Activated CD4-positive, alpha-beta memory T cell treated with anti-CD3 and anti-CD28 coated beads, Interleukin-2, amount 10 ng/mL, durations not matched to agents 7 days and 5 days (primary cell): ENCODE results near the gene MCM9. TPM values are rescaled to one million over a fixed set of nuclear protein-coding genes. Genes with fewer than 3 reads are reported as not detected.

Experiments used
- CTCF ChIA-PET: fragments of 350-600 bp; sonication (Branson Sonifier 250); formaldehyde crosslinking; loops from one replicate; lab custom pipeline; 2021; ENCODE audit warnings: antibody characterized with exemption, inconsistent platforms; lab: Charles Lee
- POLR2A ChIA-PET: fragments of 350-600 bp; sonication (Branson Sonifier 250); formaldehyde crosslinking; loops from one replicate; lab custom pipeline; 2021; ENCODE audit warnings: antibody characterized with exemption; lab: Charles Lee
- DNase-seq: peaks from one replicate; pipeline ENCODE4 v3.0.0-alpha.2; 2020
- H3K27ac Mint-ChIP-seq: one replicate; pipeline ENCODE4 v1.8.0; 2021; ENCODE audit warnings: mild to moderate bottlenecking, mixed read lengths
- H3K27me3 Mint-ChIP-seq: one replicate; pipeline ENCODE4 v1.8.0; 2021; ENCODE audit warnings: mixed read lengths
- H3K36me3 Mint-ChIP-seq: one replicate; pipeline ENCODE4 v1.8.0; 2021; ENCODE audit warnings: low read depth, mixed read lengths
- H3K4me1 Mint-ChIP-seq: one replicate; pipeline ENCODE4 v1.8.0; 2021; ENCODE audit warnings: mixed read lengths
- H3K4me3 Mint-ChIP-seq: one replicate; pipeline ENCODE4 v1.8.0; 2021; ENCODE audit warnings: mild to moderate bottlenecking, mixed read lengths
- H3K9me3 Mint-ChIP-seq: one replicate; pipeline ENCODE4 v1.8.0; 2021; ENCODE audit warnings: mixed read lengths
- total RNA-seq, 2 experiments: library from RNA; stranded (reverse); gene quantifications; one replicate each; pipeline ENCODE4 v1.2.3, GENCODE V29; 2021

The MCM9 gene
- total RNA-seq, 2 experiments from 2014 or later = 14.8 to 15.7 TPM

DNA sequence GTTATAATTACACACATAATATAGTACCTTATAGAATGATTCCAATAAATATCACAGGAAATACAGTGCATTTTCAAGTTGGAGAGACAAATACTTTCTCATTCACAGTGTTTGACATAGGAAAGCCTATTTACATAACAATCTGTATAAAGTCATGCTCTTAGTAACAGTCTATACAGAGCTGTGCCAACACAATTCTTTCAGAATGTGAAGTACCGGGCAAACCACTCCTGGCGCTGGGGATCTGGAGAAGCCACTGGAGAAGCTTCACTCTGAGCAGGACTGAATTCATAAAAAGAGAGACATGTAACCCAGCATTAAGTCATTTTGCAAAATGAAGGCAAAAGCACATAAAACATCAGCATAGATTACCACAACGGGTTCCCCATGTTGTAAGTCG lies 24.9 kb upstream of the MCM9 start:
- Mint-ChIP-seq H3K27ac (no peak overlapping the region), H3K9me3 (no peaks in the 10 kb centered on the region), H3K36me3 (no peaks in the 10 kb centered on the region), H3K4me1 (peaks cover 11% of the 10 kb centered on the region), H3K27me3 (no peaks in the 10 kb centered on the region), H3K4me3 (no peak overlapping the region)
- no peak for DNase-seq
- POLR2A ChIA-PET = no interaction called here
- CTCF ChIA-PET = interaction anchor here (1.5 kb wide), 1 partner anchor 150 kb away, joined by 6 read pairs; no protein-coding TSS in a partner anchor

DNA sequence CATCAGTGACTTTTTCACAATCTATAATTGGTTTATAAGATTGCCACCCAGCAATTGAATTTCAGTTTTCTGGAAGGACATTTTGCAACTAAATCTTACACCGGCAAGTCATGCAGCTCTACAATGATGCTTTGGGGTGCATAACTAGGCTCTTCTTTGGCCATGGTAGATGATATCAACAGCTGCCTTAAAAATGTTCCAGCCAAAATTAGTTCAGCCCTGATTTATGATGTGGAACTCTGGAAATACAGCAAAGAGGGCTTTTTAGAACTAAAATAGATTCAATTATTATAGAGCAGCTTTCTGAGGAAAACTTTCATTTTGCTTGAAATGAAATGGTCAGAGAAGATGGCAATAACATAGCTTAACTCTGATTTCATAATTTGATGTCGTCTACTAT lies 18.4 kb upstream of the MCM9 start:
- POLR2A ChIA-PET = no interaction called here
- no peak for DNase-seq
- H3K27ac Mint-ChIP-seq = no peak overlapping the region
- peaks cover 7% of the 10 kb centered on the region for H3K27me3 Mint-ChIP-seq
- H3K9me3 Mint-ChIP-seq = no peaks in the 10 kb centered on the region
- no peaks in the 10 kb centered on the region for H3K36me3 Mint-ChIP-seq
- CTCF ChIA-PET = interaction anchor here (1.6 kb wide), 1 partner anchor 10 kb away, joined by 3 read pairs; no protein-coding TSS in a partner anchor
- H3K4me1 Mint-ChIP-seq = peaks cover 3% of the 10 kb centered on the region
- no peak overlapping the region for H3K4me3 Mint-ChIP-seq

DNA sequence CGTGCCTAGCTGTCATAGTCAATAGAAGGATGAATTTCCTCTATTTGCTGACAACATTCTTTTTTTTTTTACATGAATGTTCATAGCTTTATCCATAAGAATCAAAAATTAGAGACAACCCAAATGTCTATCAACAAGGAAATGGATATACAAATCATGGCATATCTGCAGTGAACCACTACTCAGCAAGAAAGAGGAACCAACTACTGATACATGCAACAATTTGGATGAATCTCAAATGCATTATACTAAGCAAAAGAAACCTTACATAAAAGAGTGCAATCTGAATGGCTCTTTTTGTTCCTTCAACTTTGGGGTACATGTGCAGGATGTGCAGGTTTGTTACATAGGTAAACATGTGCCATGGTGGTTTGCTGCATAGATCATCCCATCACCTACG lies 17.7 kb upstream of the MCM9 start:
- H3K9me3 Mint-ChIP-seq = no peaks in the 10 kb centered on the region
- ChIA-PET POLR2A (no interaction called here), CTCF (interaction anchor here (1.6 kb wide), 1 partner anchor 11 kb away, joined by 3 read pairs; no protein-coding TSS in a partner anchor)
- H3K4me3 Mint-ChIP-seq = no peak overlapping the region
- no peak for DNase-seq
- H3K27me3 Mint-ChIP-seq = peaks cover 7% of the 10 kb centered on the region
- no peak overlapping the region for H3K27ac Mint-ChIP-seq
- no peaks in the 10 kb centered on the region for H3K36me3 Mint-ChIP-seq
- H3K4me1 Mint-ChIP-seq = no peaks in the 10 kb centered on the region

DNA sequence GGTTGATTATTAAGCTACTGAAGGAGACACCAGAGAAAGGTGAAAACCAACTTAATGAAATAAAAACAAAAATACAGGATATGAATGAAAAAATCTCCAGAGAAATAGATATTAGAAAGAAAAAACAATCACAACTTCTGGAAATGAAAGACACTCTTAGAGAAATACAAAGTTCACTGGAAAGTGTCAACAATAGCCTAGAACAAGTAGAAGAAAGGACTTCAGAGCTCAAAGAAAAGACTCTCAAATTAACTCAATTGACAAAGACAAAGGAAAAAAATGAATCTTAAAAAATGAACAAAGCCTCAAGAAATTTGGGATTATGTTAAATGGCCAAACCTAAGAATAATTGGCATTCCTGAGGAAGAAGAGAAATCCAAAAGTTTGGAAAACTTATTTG lies 10.3 kb upstream of the MCM9 start:
- no peaks in the 10 kb centered on the region for H3K4me1 Mint-ChIP-seq
- CTCF ChIA-PET = interaction anchor here (0.6 kb wide), 1 partner anchor 339 kb away, joined by 4 read pairs; no protein-coding TSS in a partner anchor
- POLR2A ChIA-PET = no interaction called here
- no peak overlapping the region for H3K27ac Mint-ChIP-seq
- DNase-seq = no peak
- H3K36me3 Mint-ChIP-seq = no peaks in the 10 kb centered on the region
- H3K27me3 Mint-ChIP-seq = peaks cover 34% of the 10 kb centered on the region
- no peak overlapping the region for H3K4me3 Mint-ChIP-seq
- peaks cover 29% of the 10 kb centered on the region for H3K9me3 Mint-ChIP-seq

DNA sequence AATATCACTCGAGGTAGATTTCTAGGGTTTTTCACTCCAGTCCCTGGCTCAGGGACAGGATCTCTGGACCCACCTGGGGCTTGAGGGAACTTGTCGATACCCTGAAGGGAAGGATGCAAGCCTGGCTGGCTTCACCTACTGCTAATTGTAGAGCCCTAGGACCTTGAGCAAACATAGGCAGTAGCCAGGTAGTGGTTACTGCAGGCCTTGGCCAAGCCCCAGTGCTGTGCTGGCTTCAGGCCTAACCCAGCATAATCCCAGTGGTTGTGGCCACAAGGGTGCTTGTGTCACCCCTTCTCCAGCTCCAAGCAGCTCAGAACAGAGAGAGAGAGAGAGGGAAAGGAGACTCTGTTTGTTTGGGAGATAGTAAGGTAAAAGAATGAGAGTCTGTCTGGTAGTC lies 5.8 kb upstream of the MCM9 start:
- Mint-ChIP-seq H3K4me1 (peaks cover 3% of the 10 kb centered on the region), H3K4me3 (no peak overlapping the region), H3K36me3 (peaks cover 10% of the 10 kb centered on the region), H3K27me3 (peaks cover 22% of the 10 kb centered on the region), H3K9me3 (peaks cover 27% of the 10 kb centered on the region), H3K27ac (no peak overlapping the region)
- ChIA-PET POLR2A (no interaction called here), CTCF (no interaction called here)
- DNase-seq = no peak

DNA sequence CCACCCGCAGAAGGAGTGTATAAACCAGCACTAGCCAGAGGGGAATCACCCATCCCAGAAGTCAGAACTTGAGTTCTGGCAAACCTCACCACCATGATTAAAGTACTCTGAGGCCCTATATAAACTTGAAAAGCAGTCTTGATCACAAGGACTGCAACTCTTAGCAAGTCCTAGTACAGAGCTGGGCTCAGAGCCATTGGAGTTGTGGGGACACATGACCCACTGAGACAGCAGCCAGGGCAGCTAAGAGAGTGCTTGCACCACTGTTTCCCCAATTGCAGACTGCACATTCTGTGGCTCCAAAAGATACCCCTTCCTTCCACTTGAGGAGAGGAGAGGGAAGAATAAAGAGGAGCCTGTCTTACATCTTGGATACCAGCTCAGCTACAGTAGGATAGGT lies 4.7 kb upstream of the MCM9 start:
- Mint-ChIP-seq H3K36me3 (peaks cover 11% of the 10 kb centered on the region), H3K27ac (no peak overlapping the region), H3K27me3 (peaks cover 19% of the 10 kb centered on the region), H3K4me1 (peaks cover 12% of the 10 kb centered on the region), H3K9me3 (peaks cover 19% of the 10 kb centered on the region), H3K4me3 (no peak overlapping the region)
- no peak for DNase-seq
- ChIA-PET POLR2A (no interaction called here), CTCF (interaction anchor here (1.4 kb wide), 1 partner anchor 11 kb away, joined by 3 read pairs; no protein-coding TSS in a partner anchor)

DNA sequence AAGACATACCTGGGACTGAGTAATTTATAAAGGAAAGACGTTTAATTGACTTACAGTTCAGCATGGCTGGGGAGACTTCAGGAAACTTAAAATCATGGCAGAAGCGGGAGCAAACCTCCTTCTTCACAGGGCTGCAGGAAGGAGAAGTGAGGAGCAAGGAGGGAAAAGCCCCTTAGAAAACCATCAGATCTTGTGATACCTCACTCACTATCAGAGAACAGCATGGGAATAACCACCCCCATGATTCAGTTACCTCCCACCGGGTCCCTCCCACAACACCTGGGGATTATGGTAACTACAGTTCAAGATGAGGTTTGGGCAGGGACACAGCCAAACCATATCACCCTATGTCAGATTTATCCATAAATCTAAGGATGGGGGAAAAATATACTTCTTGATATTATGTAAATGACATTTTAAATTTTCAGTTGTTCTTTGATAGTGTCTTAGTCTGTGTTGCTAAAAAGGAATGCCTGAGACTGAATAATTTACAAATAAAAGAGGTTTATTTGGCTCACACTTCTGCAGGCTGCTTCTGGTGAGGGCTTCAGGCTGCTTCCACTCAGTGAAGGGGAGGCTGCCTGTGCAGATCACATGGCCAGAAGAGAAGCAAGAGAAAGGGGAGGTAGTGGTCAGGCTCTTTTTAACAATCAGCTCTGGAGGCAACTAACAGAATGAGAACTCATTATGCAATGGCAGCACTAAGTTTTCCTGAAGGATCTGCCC lies 1.2 kb upstream of the MCM9 start:
- DNase-seq = no peak
- ChIA-PET POLR2A (interaction anchor here (3.0 to 3.2 kb wide), 2 partner anchors 13 to 42 kb away, joined by 11 to 73 read pairs; partner anchors contain the start of gene ASF1A), CTCF (no interaction called here)
- Mint-ChIP-seq H3K4me1 (peaks cover 26% of the 10 kb centered on the region), H3K27ac (no peak overlapping the region), H3K36me3 (peaks cover 22% of the 10 kb centered on the region), H3K4me3 (no peak overlapping the region), H3K9me3 (peaks cover 8% of the 10 kb centered on the region), H3K27me3 (no peaks in the 10 kb centered on the region)

DNA sequence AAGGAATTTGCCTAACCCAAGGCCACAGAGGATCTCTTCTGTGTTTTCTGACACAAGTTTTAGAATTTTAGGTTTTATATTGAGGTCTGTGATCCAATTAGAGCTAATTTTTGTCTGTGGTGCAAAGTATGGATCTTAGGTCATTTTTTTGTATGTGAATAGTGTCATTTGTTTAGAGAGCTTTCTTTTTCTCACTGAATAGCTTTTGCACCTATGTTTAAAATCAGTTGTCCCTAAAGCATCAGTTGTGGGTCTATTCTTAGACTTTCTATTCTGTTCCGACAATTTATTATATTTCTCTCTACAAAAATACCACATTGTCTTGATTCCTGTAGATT lies 341 bp upstream of the MCM9 start:
- peaks cover 8% of the 10 kb centered on the region for H3K9me3 Mint-ChIP-seq
- no peaks in the 10 kb centered on the region for H3K27me3 Mint-ChIP-seq
- H3K27ac Mint-ChIP-seq = peak overlapping the region; percentile 84
- H3K4me3 Mint-ChIP-seq = peak overlapping the region; percentile 81
- ChIA-PET POLR2A (interaction anchor here (0.6 to 3.2 kb wide), 10 partner anchors 12 to 391 kb away, joined by 3 to 73 read pairs (median 6); partner anchors contain the start of genes ASF1A, CEP85L and FAM184A), CTCF (interaction anchor here (0.7 to 1.1 kb wide), 3 partner anchors 38 to 126 kb away, joined by 3 to 4 read pairs (median 4); partner anchors contain the start of gene ASF1A)
- peaks cover 31% of the 10 kb centered on the region for H3K36me3 Mint-ChIP-seq
- H3K4me1 Mint-ChIP-seq = peaks cover 28% of the 10 kb centered on the region
- DNase-seq = no peak

DNA sequence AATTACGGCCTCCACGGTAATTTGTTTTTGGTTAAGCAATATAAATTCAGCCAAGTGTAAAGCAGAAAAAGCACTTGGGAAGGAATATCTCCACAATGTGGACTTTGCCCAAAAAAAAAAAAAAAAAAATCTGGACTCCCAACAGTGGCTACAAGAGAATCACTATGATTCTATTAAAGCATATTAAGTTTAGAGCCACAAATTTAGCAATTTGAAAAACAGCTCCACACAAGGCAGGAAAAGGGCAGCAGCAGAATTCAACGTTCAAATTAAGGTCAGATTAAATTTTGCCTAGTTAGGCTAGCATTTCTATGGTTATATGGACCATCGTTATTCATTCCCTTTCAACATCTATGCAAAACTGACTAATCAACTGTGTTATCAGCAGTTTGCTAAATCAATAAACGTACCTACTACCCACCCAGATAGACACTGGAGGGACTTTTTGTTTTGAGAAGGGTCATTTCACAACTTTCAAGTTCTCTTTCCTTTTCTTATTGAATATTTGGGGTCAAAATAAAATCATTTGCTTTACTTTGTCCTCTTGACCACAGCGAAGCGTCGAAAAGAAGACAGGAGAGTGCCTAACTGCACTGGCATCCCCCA lies 1.0 kb downstream of the MCM9 start:
- Mint-ChIP-seq H3K9me3 (peaks cover 6% of the 10 kb centered on the region), H3K27me3 (no peaks in the 10 kb centered on the region), H3K27ac (peak overlapping the region; percentile 85), H3K36me3 (peaks cover 31% of the 10 kb centered on the region), H3K4me3 (peak overlapping the region; percentile 81), H3K4me1 (peaks cover 28% of the 10 kb centered on the region)
- POLR2A ChIA-PET = interaction anchor here (0.7 to 3.2 kb wide), 11 partner anchors 11 to 283 kb away, joined by 3 to 73 read pairs (median 5); partner anchors contain the start of genes ASF1A, CEP85L and FAM184A
- no peak for DNase-seq
- CTCF ChIA-PET = interaction anchor here (1.0 to 1.3 kb wide), 2 partner anchors 37 to 177 kb away, joined by 3 to 4 read pairs; no protein-coding TSS in a partner anchor

DNA sequence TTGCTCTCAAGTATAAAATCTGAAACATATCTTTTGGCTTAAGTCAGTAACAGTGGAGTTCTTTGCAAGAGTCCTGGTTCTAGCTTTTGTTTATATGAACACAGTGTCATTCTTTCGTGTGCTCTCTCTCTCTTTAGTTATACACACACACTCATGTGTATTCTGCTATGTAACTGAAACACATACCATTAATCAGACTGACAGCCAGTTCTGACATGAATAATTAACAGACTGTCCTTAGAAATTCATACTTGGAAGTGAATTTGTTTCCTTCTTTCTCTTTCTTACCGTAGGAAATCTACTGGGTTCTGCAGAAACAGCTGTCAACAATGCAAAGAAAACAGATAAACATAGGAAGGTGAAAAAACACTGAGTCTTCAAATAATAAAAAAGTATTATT lies 2.5 kb downstream of the MCM9 start:
- no peak overlapping the region for H3K27ac Mint-ChIP-seq
- peaks cover 35% of the 10 kb centered on the region for H3K36me3 Mint-ChIP-seq
- peaks cover 3% of the 10 kb centered on the region for H3K9me3 Mint-ChIP-seq
- no peak overlapping the region for H3K4me3 Mint-ChIP-seq
- ChIA-PET CTCF (no interaction called here), POLR2A (no interaction called here)
- no peaks in the 10 kb centered on the region for H3K27me3 Mint-ChIP-seq
- H3K4me1 Mint-ChIP-seq = peaks cover 28% of the 10 kb centered on the region
- DNase-seq = no peak

DNA sequence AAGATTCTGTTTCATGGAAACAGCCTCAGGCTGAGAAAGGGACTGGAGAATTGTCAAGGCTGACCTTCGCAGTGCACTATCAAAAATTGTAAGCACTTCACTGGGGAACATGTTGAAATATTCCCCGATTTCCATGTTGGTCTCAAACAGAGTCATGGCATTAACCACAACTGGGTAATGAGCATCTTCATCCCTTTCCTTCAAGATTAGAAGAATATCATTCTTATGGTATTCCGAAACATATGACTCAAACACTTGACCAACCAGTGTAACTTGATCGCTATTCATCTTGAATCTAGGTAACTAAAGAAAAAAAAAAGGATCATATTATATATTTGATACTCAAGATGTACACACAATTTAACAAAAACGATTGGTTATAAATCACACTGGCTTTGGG lies 3.5 kb downstream of the MCM9 start:
- CTCF ChIA-PET = no interaction called here
- Mint-ChIP-seq H3K9me3 (no peaks in the 10 kb centered on the region), H3K27me3 (no peaks in the 10 kb centered on the region), H3K36me3 (peaks cover 35% of the 10 kb centered on the region), H3K4me3 (no peak overlapping the region), H3K4me1 (peaks cover 27% of the 10 kb centered on the region), H3K27ac (no peak overlapping the region)
- POLR2A ChIA-PET = no interaction called here
- no peak for DNase-seq

DNA sequence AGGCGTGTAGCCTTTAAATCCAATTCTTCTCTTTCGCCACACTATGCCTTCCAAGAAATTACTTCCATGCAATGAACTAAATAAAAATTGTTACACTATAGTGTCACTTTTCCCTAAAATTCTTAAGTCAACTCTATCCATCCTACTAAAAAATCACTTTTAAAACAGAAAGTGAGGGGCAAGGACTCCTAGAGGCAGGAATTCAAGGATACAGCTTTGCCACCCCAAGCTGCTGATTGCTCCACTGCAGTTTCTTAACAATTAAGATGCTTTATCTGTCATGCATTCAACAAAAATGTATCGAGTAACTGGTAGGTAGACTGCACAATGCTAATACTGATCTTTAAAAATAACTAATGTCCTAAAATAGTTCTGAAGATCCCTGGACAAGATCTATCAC lies 4.3 kb downstream of the MCM9 start:
- Mint-ChIP-seq H3K27ac (no peak overlapping the region), H3K27me3 (no peaks in the 10 kb centered on the region), H3K9me3 (no peaks in the 10 kb centered on the region), H3K4me1 (peaks cover 24% of the 10 kb centered on the region), H3K4me3 (no peak overlapping the region), H3K36me3 (peaks cover 38% of the 10 kb centered on the region)
- CTCF ChIA-PET = no interaction called here
- DNase-seq = no peak
- POLR2A ChIA-PET = no interaction called here

DNA sequence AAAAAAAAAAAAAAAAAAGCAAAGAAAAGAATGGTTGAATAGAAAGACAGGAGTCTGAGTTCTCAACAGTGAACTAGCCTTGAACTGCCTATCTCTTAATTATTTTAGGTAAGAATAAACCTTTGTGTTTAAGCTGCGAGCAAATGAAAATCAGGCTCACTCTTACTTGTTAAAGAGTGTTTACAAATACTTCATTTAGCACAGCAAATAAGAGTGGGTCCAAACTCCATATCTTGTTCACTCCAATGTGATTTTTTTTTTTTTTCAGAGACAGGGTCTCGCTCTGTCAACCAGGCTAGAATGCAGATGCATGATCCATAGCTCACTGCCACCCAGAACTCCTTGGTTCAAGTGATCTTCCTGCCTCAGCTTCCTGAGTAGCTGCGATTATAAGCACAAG lies 11.9 kb downstream of the MCM9 start:
- DNase-seq = no peak
- POLR2A ChIA-PET = interaction anchor here (1.9 kb wide), 1 partner anchor 12 kb away, joined by 11 read pairs; the partner anchor contains the start of gene MCM9
- no peaks in the 10 kb centered on the region for H3K27me3 Mint-ChIP-seq
- H3K27ac Mint-ChIP-seq = no peak overlapping the region
- CTCF ChIA-PET = no interaction called here
- H3K9me3 Mint-ChIP-seq = no peaks in the 10 kb centered on the region
- H3K4me3 Mint-ChIP-seq = no peak overlapping the region
- H3K4me1 Mint-ChIP-seq = no peaks in the 10 kb centered on the region
- peaks cover 57% of the 10 kb centered on the region for H3K36me3 Mint-ChIP-seq
